Neuronal stem cell (in vitro differentiated cells): ENCODE results near the gene ALB.

Experiments used
- DNase-seq: peaks from one replicate; pipeline ENCODE4 v3.0.0-alpha.2; 2013; ENCODE audit warnings: low spot score
- H2AFZ ChIP-seq: one replicate; pipeline ENCODE4 v1.6.1; 2013; ENCODE audit warnings: mild to moderate bottlenecking, low read length, inconsistent platforms
- H2AK5ac ChIP-seq: 2 replicates; pipeline ENCODE4 v1.6.1; 2013; ENCODE audit warnings: low read depth, mild to moderate bottlenecking, inconsistent platforms, low read length, moderate library complexity, mixed read lengths
- H2BK120ac ChIP-seq: 2 replicates; pipeline ENCODE4 v1.6.1; 2013; ENCODE audit warnings: low read depth, mild to moderate bottlenecking, inconsistent platforms, low read length, moderate library complexity, mixed read lengths
- H2BK12ac ChIP-seq: one replicate; pipeline ENCODE4 v1.6.1; 2013; ENCODE audit warnings: low read length, inconsistent platforms
- H2BK15ac ChIP-seq: 2 replicates; pipeline ENCODE4 v1.6.1; 2013; ENCODE audit warnings: mild to moderate bottlenecking, low read length, inconsistent platforms, mixed read lengths
- H2BK5ac ChIP-seq: one replicate; pipeline ENCODE4 v1.6.1; 2013; ENCODE audit warnings: inconsistent platforms, mild to moderate bottlenecking, low read length, moderate library complexity
- H3K14ac ChIP-seq: one replicate; pipeline ENCODE4 v1.6.1; 2013; ENCODE audit warnings: low read length, inconsistent platforms
- H3K18ac ChIP-seq: 2 replicates; pipeline ENCODE4 v1.6.1; 2013; ENCODE audit warnings: low read length, inconsistent platforms
- H3K23ac ChIP-seq: 2 replicates; pipeline ENCODE4 v1.6.1; 2013; ENCODE audit warnings: low read depth, mild to moderate bottlenecking, mixed read lengths, low read length, inconsistent platforms; ENCODE audit not compliant: poor library complexity
- H3K27ac ChIP-seq: replicated peaks from 3 replicates; pipeline ENCODE4 v1.5.1; 2013; ENCODE audit warnings: low read length, inconsistent platforms
- H3K27me3 ChIP-seq, 3 experiments: 2 replicates each; pipeline ENCODE4 v1.6.1; 2013; ENCODE audit warnings: low read length in 3 of 3, mild to moderate bottlenecking in 2 of 3, inconsistent platforms in 1 of 3, low read depth in 1 of 3, mixed read lengths in 1 of 3, moderate library complexity in 1 of 3; ENCODE audit not compliant: control insufficient read depth in 3 of 3, insufficient read depth in 3 of 3
- H3K36me3 ChIP-seq, 2 donors: replicated peaks in 1 of 2; 2 replicates each; pipeline ENCODE4 v1.6.1; 2013; ENCODE audit warnings: low read length in 2 of 2; ENCODE audit not compliant: control insufficient read depth in 2 of 2, insufficient read depth in 2 of 2
- H3K4ac ChIP-seq: 2 replicates; pipeline ENCODE4 v1.6.1; 2013; ENCODE audit warnings: inconsistent platforms, mild to moderate bottlenecking, low read length, moderate library complexity
- H3K4me1 ChIP-seq, 2 donors: 1 replicate in 1 of 2; 2 replicates in 1 of 2; pipeline ENCODE4 v1.6.1; 2013; ENCODE audit warnings: low read length in 2 of 2, low read depth in 1 of 2; ENCODE audit not compliant: control insufficient read depth in 2 of 2, insufficient read depth in 1 of 2
- H3K4me2 ChIP-seq: one replicate; pipeline ENCODE4 v1.6.1; 2013; ENCODE audit warnings: mild to moderate bottlenecking, low read length, inconsistent platforms; ENCODE audit not compliant: insufficient read depth, poor library complexity, severe bottlenecking
- H3K4me3 ChIP-seq, 2 donors: 2 replicates each; pipeline ENCODE4 v1.5.1; 2013; ENCODE audit warnings: low read length in 2 of 2, mild to moderate bottlenecking in 2 of 2, inconsistent platforms in 1 of 2, moderate library complexity in 1 of 2
- H3K79me1 ChIP-seq: one replicate; pipeline ENCODE4 v1.6.1; 2013; ENCODE audit warnings: low read depth, mild to moderate bottlenecking, inconsistent platforms, low read length, moderate library complexity
- H3K9ac ChIP-seq: one replicate; pipeline ENCODE4 v1.6.1; 2013; ENCODE audit warnings: mild to moderate bottlenecking, low read depth, low read length, inconsistent platforms; ENCODE audit not compliant: poor library complexity
- H3K9me3 ChIP-seq, 2 donors: replicated peaks in 1 of 2; 2 replicates each; pipeline versions ENCODE3 to v1.6.1; 2013; ENCODE audit warnings: low read length in 2 of 2, mild to moderate bottlenecking in 2 of 2, inconsistent platforms in 1 of 2, low read depth in 1 of 2, mixed read lengths in 1 of 2, moderate library complexity in 1 of 2; ENCODE audit not compliant: control insufficient read depth in 2 of 2, insufficient read depth in 1 of 2
- H4K8ac ChIP-seq: one replicate; pipeline ENCODE4 v1.6.1; 2013; ENCODE audit warnings: low read depth, mild to moderate bottlenecking, inconsistent platforms, low read length, moderate library complexity
- H4K91ac ChIP-seq: one replicate; pipeline ENCODE4 v1.6.1; 2013; ENCODE audit warnings: low read length, low read depth, mild to moderate bottlenecking, inconsistent platforms; ENCODE audit not compliant: poor library complexity
- WGBS, 2 donors: extraction: QIAGEN DNeasy Blood & Tissue Kit; methylation state at CpG; one replicate each; pipeline ENCODE4 v1.1.7; 2013; ENCODE audit warnings: missing lambda C conversion rate in 2 of 2, mixed read lengths in 1 of 2; ENCODE audit not compliant: insufficient read length in 2 of 2, insufficient replicate concordance in 1 of 2; ENCODE audit errors: extremely low coverage in 2 of 2; 5-methylcytosine and 5-hydroxymethylcytosine counted together

Gene ALB

GRCh38 chr4:73433140-73433539 is 29.1 kb downstream of the ALB start:
- H3K9me3 ChIP-seq, result no peaks in the 10 kb centered on the region
- H3K27ac ChIP-seq, result no peak overlapping the region
- H3K23ac ChIP-seq, result no peak overlapping the region
- H4K8ac ChIP-seq, result no peak overlapping the region
- no peak overlapping the region for H2AFZ ChIP-seq
- no peaks in the 10 kb centered on the region for H3K36me3 ChIP-seq
- no peak overlapping the region for H3K9ac ChIP-seq
- H3K79me1 ChIP-seq, result no peaks in the 10 kb centered on the region
- no peaks in the 10 kb centered on the region for H3K27me3 ChIP-seq
- no peak overlapping the region for H2BK120ac ChIP-seq
- no peak overlapping the region for H3K4me2 ChIP-seq
- no peak overlapping the region for H3K4me3 ChIP-seq
- no peak overlapping the region for H3K18ac ChIP-seq
- no peak overlapping the region for H2BK15ac ChIP-seq
- H4K91ac ChIP-seq, result no peak overlapping the region
- H2BK12ac ChIP-seq, result no peak overlapping the region
- no peak for DNase-seq
- WGBS, 2 donors, result no CpG with 5 or more reads among the region's 2 CpGs
- no peak overlapping the region for H2BK5ac ChIP-seq
- H3K14ac ChIP-seq, result no peak overlapping the region
- no peaks in the 10 kb centered on the region for H3K4me1 ChIP-seq
- H3K4ac ChIP-seq, result no peak overlapping the region
- no peak overlapping the region for H2AK5ac ChIP-seq

- H3K23ac ChIP-seq, result no peak overlapping the region
- no peak overlapping the region for H3K4me2 ChIP-seq
- no peak overlapping the region for H3K14ac ChIP-seq
- no peak overlapping the region for H3K9ac ChIP-seq
- no peaks in the 10 kb centered on the region for H3K9me3 ChIP-seq
- no peak overlapping the region for H2AFZ ChIP-seq
- no peak overlapping the region for H3K27ac ChIP-seq
- H4K91ac ChIP-seq, result no peak overlapping the region
- H3K18ac ChIP-seq, result no peak overlapping the region
- H3K4ac ChIP-seq, result no peak overlapping the region
- no peak overlapping the region for H2BK120ac ChIP-seq
- H3K4me3 ChIP-seq, result no peak overlapping the region
- WGBS, 2 donors, result no CpG with 5 or more reads among the region's 3 CpGs
- H2BK5ac ChIP-seq, result no peak overlapping the region
- H3K4me1 ChIP-seq, result no peaks in the 10 kb centered on the region
- no peak for DNase-seq
- H2BK15ac ChIP-seq, result no peak overlapping the region
- H3K79me1 ChIP-seq, result no peaks in the 10 kb centered on the region
- H3K27me3 ChIP-seq, result no peaks in the 10 kb centered on the region
- no peak overlapping the region for H2AK5ac ChIP-seq
- H4K8ac ChIP-seq, result no peak overlapping the region
- no peak overlapping the region for H2BK12ac ChIP-seq
- no peaks in the 10 kb centered on the region for H3K36me3 ChIP-seq
Measured at GRCh38 chr4:73434311-73434710, 30.2 kb downstream of the ALB start.

DNA sequence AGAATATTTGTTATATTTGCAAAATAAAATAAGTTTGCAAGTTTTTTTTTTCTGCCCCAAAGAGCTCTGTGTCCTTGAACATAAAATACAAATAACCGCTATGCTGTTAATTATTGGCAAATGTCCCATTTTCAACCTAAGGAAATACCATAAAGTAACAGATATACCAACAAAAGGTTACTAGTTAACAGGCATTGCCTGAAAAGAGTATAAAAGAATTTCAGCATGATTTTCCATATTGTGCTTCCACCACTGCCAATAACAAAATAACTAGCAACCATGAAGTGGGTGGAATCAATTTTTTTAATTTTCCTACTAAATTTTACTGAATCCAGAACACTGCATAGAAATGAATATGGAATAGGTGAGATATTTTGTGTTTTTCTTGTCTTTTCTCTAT is 31.9 kb downstream of the ALB start, which contains the start of gene AFP:
Gene AFP, plus strand, starts transcription at position 238 of the 400 bp plus-strand sequence. Its CDS starts 42 bp downstream, at position 280.
- Histone ChIP-seq H3K4me2 (no peak within 1 kb of the TSS), H3K9me3 (no peaks in the 10 kb centered on the region), H2BK15ac (no peak within 1 kb of the TSS), H3K4me1 (no peaks in the 10 kb centered on the region), H2AK5ac (no peak within 1 kb of the TSS), H3K36me3 (no peaks in the 10 kb centered on the region), H2BK5ac (no peak within 1 kb of the TSS), H3K27me3 (no peaks in the 10 kb centered on the region), H3K9ac (no peak within 1 kb of the TSS), H3K79me1 (no peaks in the 10 kb centered on the region), H3K14ac (no peak within 1 kb of the TSS), H4K8ac (no peak within 1 kb of the TSS), H2AFZ (no peak within 1 kb of the TSS), H3K23ac (no peak within 1 kb of the TSS), H2BK120ac (no peak within 1 kb of the TSS), H3K27ac (no peak within 1 kb of the TSS), H3K4ac (no peak within 1 kb of the TSS), H3K4me3 (no peak within 1 kb of the TSS), H2BK12ac (no peak within 1 kb of the TSS), H4K91ac (no peak within 1 kb of the TSS), H3K18ac (no peak within 1 kb of the TSS)
- no CpG with 5 or more reads among the region's 1 CpG for WGBS, 2 donors
- DNase-seq, result no peak

DNA sequence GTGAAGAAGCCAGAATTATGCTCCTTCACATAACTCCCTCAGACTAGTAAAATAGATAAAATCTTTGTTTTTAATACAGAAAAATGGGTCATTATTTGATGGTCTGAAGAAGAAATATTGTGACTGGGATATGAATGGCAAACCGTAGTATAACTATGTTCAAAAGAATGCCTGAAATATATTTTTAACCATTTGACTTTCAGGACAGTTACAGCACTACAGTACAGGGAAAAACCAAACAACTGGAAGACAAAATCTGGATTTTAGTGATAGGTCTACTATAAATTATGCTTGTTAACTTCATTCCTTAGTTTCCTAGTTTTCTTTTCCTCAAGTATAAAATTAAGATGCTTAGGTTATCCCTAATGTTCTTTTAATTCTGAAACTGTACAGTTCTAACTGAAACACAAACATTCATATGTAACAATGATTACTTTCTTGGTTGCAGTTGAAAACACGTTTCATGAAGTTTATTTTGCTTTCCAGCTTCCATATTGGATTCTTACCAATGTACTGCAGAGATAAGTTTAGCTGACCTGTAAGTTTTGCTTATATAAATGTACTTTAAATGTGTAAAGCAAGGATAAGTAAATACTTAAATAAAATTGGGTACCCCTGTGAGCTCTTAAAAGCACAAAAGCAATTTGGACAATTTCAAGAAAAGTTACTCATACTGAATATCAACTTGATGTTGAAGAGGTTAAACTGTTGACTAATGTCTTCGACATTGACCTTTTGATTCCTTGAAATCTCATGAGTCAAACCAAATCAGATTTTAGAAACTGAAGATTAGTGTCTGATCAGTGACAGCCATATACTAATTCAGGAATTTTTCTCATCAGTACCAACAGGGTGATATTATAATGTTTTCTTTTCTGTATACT is 32.8 kb downstream of the ALB start:
- H2BK5ac ChIP-seq, result no peak overlapping the region
- H3K4me1 ChIP-seq, result no peaks in the 10 kb centered on the region
- no peaks in the 10 kb centered on the region for H3K79me1 ChIP-seq
- H4K91ac ChIP-seq, result no peak overlapping the region
- no peak overlapping the region for H3K4ac ChIP-seq
- H3K4me3 ChIP-seq, result no peak overlapping the region
- no peaks in the 10 kb centered on the region for H3K36me3 ChIP-seq
- H3K27me3 ChIP-seq, result no peaks in the 10 kb centered on the region
- no peak overlapping the region for H2BK120ac ChIP-seq
- no peak overlapping the region for H2BK12ac ChIP-seq
- no peak overlapping the region for H2BK15ac ChIP-seq
- H4K8ac ChIP-seq, result no peak overlapping the region
- no peak overlapping the region for H3K4me2 ChIP-seq
- no peak overlapping the region for H2AK5ac ChIP-seq
- no peak overlapping the region for H3K27ac ChIP-seq
- no peak overlapping the region for H3K9ac ChIP-seq
- no CpG with 5 or more reads among the region's 3 CpGs for WGBS, 2 donors
- no peak overlapping the region for H3K14ac ChIP-seq
- no peak overlapping the region for H2AFZ ChIP-seq
- no peak overlapping the region for H3K23ac ChIP-seq
- no peak for DNase-seq
- no peak overlapping the region for H3K18ac ChIP-seq
- no peaks in the 10 kb centered on the region for H3K9me3 ChIP-seq
